SU-DHL-6 (cell line): ENCODE results near the gene AIFM1.

Experiments used
- CTCF ChIP-seq: fragments of 200-600 bp; sonication (generic); IDR thresholded peaks from one replicate; pipeline ENCODE4 v1.5.1; 2017; ENCODE audit warnings: antibody characterized with exemption, mild to moderate bottlenecking, low read length, moderate library complexity; ENCODE audit not compliant: insufficient read depth, poor library complexity, severe bottlenecking
- EZH2phosphoT487 ChIP-seq: fragments of 200-600 bp; sonication (generic), shearing (Covaris generic); conservative IDR thresholded peaks from 2 replicates; pipeline ENCODE4 v1.6.1; 2018; ENCODE audit warnings: mild to moderate bottlenecking, antibody characterized with exemption, low read length, moderate library complexity, mixed read lengths

- TF ChIP-seq CTCF (no peak), EZH2phosphoT487 (no peak)
Observed at GRCh38 chrX:130179170-130179569, 13.5 kb upstream of the AIFM1 start.
